Breast epithelium (tissue), 3 donors: Measurements from ENCODE around the gene RANBP2.

ENCODE experiments used
- POLR2AphosphoS5 ChIP-seq, 3 donors: sonication (generic); formaldehyde crosslinking; IDR thresholded peaks; one replicate each; pipeline ENCODE4 v1.6.1; 2017; ENCODE audit warnings: antibody characterized with exemption in 3 of 3
- TF ChIP-seq, protein P1 (sequence below), 3 donors: fragments of 450-650 bp; IDR thresholded peaks; one replicate each; pipeline ENCODE4 v1.5.1; 2016 to 2017; ENCODE audit warnings: antibody characterized with exemption in 3 of 3, mild to moderate bottlenecking in 3 of 3, moderate library complexity in 3 of 3

DNA sequence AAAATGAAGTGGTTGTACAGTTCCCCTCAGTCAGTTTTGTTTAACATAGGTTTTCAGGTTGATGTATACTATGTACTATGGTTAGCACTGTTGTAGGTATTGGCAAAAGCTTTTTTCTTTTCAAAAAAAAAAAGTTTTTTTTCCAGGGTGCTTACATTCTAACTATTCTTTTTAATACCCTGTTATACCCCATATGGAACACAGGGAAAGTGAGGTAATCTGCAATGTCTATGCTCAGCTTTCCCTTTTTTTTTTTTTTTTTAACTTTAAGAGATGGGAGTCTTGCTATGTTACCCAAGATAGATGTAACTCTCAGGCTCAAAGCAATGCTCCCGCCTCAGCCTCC is 66.7 kb downstream of the RANBP2 start:
- TF ChIP-seq, protein P1, sequence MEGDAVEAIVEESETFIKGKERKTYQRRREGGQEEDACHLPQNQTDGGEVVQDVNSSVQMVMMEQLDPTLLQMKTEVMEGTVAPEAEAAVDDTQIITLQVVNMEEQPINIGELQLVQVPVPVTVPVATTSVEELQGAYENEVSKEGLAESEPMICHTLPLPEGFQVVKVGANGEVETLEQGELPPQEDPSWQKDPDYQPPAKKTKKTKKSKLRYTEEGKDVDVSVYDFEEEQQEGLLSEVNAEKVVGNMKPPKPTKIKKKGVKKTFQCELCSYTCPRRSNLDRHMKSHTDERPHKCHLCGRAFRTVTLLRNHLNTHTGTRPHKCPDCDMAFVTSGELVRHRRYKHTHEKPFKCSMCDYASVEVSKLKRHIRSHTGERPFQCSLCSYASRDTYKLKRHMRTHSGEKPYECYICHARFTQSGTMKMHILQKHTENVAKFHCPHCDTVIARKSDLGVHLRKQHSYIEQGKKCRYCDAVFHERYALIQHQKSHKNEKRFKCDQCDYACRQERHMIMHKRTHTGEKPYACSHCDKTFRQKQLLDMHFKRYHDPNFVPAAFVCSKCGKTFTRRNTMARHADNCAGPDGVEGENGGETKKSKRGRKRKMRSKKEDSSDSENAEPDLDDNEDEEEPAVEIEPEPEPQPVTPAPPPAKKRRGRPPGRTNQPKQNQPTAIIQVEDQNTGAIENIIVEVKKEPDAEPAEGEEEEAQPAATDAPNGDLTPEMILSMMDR (IDR thresholded peaks at IDR 0.05) = no peak
- no peak for TF ChIP-seq POLR2AphosphoS5 (IDR thresholded peaks at IDR 0.05)
